Mononuclear cell (primary cell): ENCODE measurements around the gene IL2RA. TPM values are rescaled to one million over a fixed set of nuclear protein-coding genes. Genes with fewer than 3 reads are reported as not detected.

ENCODE experiments used
- H3K27me3 ChIP-seq: 2 replicates; pipeline ENCODE4 v1.6.0; 2011; ENCODE audit warnings: low read length, control low read depth; ENCODE audit not compliant: insufficient read depth
- H3K4me1 ChIP-seq: 2 replicates; pipeline ENCODE4 v1.5.1; 2011; ENCODE audit warnings: mild to moderate bottlenecking, low read length, control low read depth; ENCODE audit not compliant: insufficient read depth
- H3K4me3 ChIP-seq: 2 replicates; pipeline ENCODE4 v1.5.1; 2011; ENCODE audit warnings: mild to moderate bottlenecking, low read length, moderate library complexity
- H3K9me3 ChIP-seq: 2 replicates; pipeline ENCODE4 v1.5.1; 2011; ENCODE audit warnings: low read depth, mild to moderate bottlenecking, control low read depth, low read length
- total RNA-seq: library from RNA; depleted of rRNA; stranded (reverse); fragments of >200 nt; gene quantifications from one replicate; pipeline ENCODE4 v1.2.3, GENCODE V29; 2012

IL2RA gene
- total RNA-seq, 1 donor = 3.7 TPM

GRCh38 chr10:6089334-6090219 lies 27.4 kb upstream of the IL2RA start:
- Histone ChIP-seq H3K9me3 (no peaks in the 10 kb centered on the region), H3K4me1 (peaks cover 56% of the 10 kb centered on the region), H3K4me3 (peak overlapping the region; percentile 77), H3K27me3 (no peaks in the 10 kb centered on the region)

- Histone ChIP-seq H3K9me3 (no peaks in the 10 kb centered on the region), H3K4me1 (peaks cover 61% of the 10 kb centered on the region), H3K27me3 (no peaks in the 10 kb centered on the region), H3K4me3 (peak within 1 kb of the TSS; percentile 77)
These were observed 26.7 kb upstream of the IL2RA start, which contains the start of gene RBM17 for GRCh38 chr10:6088721-6089333. Gene RBM17 (plus strand): TSS chr10:6089034. CDS start chr10:6097066, 8,032 bp downstream.

- Histone ChIP-seq H3K9me3 (no peaks in the 10 kb centered on the region), H3K4me3 (no peak overlapping the region), H3K4me1 (peaks cover 51% of the 10 kb centered on the region), H3K27me3 (no peaks in the 10 kb centered on the region)
These were observed 24.4 kb upstream of the IL2RA start for GRCh38 chr10:6086375-6087233.

GRCh38 chr10:6083523-6084475 lies 21.6 kb upstream of the IL2RA start:
- Histone ChIP-seq H3K4me1 (peaks cover 28% of the 10 kb centered on the region), H3K27me3 (no peaks in the 10 kb centered on the region), H3K9me3 (no peaks in the 10 kb centered on the region), H3K4me3 (no peak overlapping the region)

- no peaks in the 10 kb centered on the region for H3K9me3 ChIP-seq
- H3K27me3 ChIP-seq = no peaks in the 10 kb centered on the region
- no peak overlapping the region for H3K4me3 ChIP-seq
- H3K4me1 ChIP-seq = peaks cover 25% of the 10 kb centered on the region
These were observed 20.6 kb upstream of the IL2RA start for GRCh38 chr10:6082496-6083395.

- Histone ChIP-seq H3K9me3 (no peaks in the 10 kb centered on the region), H3K4me3 (no peak overlapping the region), H3K4me1 (peaks cover 14% of the 10 kb centered on the region), H3K27me3 (no peaks in the 10 kb centered on the region)
These were observed 18.3 kb upstream of the IL2RA start for GRCh38 chr10:6080417-6080973.

- Histone ChIP-seq H3K4me1 (peaks cover 11% of the 10 kb centered on the region), H3K4me3 (no peak overlapping the region), H3K9me3 (no peaks in the 10 kb centered on the region), H3K27me3 (no peaks in the 10 kb centered on the region)
These were observed 16.9 kb upstream of the IL2RA start for GRCh38 chr10:6079044-6079443.

GRCh38 chr10:6077071-6077675 lies 15.0 kb upstream of the IL2RA start:
- Histone ChIP-seq H3K27me3 (no peaks in the 10 kb centered on the region), H3K4me1 (peaks cover 12% of the 10 kb centered on the region), H3K4me3 (no peak overlapping the region), H3K9me3 (no peaks in the 10 kb centered on the region)

- Histone ChIP-seq H3K4me1 (peaks cover 36% of the 10 kb centered on the region), H3K27me3 (no peaks in the 10 kb centered on the region), H3K9me3 (no peaks in the 10 kb centered on the region), H3K4me3 (no peak overlapping the region)
These were observed 12.5 kb upstream of the IL2RA start for GRCh38 chr10:6074489-6075301.

- Histone ChIP-seq H3K27me3 (no peaks in the 10 kb centered on the region), H3K4me3 (no peak overlapping the region), H3K4me1 (peaks cover 60% of the 10 kb centered on the region), H3K9me3 (no peaks in the 10 kb centered on the region)
These were observed 10.2 kb upstream of the IL2RA start for GRCh38 chr10:6072215-6072934.

- H3K4me3 ChIP-seq = no peak overlapping the region
- H3K4me1 ChIP-seq = peaks cover 69% of the 10 kb centered on the region
- no peaks in the 10 kb centered on the region for H3K9me3 ChIP-seq
- H3K27me3 ChIP-seq = no peaks in the 10 kb centered on the region
These were observed 9.3 kb upstream of the IL2RA start for GRCh38 chr10:6071181-6072175.
